ENCODE results near the gene ZBTB25.

DNA sequence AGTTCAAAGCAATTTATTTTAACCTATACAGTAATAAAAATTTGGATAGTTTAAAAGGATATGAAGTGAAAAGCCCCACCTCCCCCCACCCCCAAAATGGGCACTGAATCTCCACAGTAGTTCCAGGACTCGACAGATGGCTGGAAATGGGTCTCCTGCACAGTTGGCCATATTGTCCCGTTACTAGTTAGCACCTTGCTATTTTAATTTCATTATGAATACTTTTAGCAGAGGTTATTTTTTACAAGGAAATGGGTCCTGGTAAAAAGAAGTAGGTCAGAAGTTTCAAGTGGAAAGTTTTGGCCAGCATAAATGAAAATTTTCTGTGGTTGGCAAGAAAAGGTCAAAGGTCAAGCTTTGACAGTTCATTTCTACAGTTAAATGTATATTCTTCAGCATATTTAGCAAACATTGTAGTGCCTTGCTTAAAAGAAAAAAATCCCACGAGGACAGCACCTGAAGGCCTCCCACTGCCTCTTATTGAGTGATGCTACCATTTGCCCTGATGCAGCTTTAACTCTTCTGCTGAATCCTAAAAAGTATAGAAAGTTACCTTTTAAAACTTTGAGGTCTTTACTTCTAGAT, 87.2 kb downstream of the ZBTB25 start:
- no peak for TF ChIP-seq POLR2A (IDR thresholded peaks at IDR 0.05; ENCODE audit: low read depth, low read length)
- no peak for TF ChIP-seq POLR2AphosphoS5 (IDR thresholded peaks at IDR 0.05; ENCODE audit: low read depth, low read length)
